ENCODE data around the gene COL19A1.

The COL19A1 gene

DNA sequence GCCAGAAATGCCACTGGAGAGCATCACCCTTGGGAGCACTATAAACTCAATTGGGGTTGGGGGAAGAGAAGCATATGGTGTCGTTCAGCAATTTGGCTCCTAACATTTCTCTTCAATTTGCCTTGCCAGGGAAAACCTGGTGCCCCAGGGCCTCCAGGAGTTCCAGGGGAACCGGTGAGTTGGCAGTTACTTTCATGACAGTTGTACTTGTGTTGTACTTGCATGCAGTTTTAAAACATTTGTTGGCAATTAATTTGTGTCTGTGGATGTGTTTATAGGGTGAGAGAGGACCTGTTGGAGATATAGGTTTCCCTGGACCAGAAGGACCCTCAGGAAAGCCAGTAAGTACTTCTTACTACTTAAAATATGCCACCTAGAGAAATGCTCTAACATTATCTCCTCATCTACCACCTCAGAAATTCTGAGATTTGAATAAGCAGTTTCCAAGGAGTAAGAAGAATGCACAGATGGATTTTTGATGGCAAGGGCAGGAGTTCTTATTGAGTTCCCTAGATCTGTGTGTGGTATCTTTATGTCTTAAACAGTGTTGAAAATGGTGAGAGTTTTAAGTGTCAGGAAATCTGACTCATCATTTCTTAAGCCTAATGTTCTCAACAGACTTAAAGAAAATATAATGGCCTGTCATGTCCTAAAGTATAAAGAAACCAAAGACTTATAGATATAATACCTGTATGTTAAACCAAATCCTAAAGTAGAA lies 314.0 kb downstream of the COL19A1 start:
- peak; percentile 69 for DNase-seq

DNA sequence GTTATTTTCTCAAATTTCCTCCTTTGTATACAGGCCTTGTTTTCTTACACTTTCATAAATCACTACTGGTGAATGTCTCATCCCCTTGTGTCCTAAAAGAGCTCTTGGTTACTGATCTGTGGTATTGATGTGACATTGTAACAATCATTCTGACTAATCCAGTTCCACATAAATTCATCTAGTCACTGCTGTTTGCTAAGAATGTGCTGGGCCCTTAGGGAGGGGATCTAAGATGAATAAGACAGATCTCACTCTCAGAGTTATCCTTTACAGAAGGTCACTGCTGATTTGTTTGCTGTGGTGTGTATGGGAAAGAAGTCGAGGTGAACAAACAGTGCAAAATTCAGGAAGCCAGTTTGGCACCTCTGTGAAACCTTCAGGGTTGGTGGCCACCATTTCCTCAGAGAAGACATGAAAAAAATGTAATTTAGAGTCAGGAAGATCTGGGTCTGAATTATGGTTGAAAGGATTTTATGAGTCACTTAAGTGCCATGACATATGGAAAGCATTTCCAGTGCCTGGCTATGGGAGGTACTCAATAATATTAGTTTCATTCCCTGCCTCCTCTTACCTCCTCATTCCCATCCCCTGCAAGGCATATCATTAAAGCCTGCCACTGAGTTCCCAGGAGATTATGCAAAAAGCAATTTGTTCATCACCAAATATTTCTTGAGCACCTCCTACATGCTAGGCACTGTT lies 314.7 kb downstream of the COL19A1 start:
- DNase-seq, result peak; percentile 76

- peak; percentile 24 for DNase-seq
Measured at GRCh38 chr6:70183538-70183937, 317.2 kb downstream of the COL19A1 start.

DNA sequence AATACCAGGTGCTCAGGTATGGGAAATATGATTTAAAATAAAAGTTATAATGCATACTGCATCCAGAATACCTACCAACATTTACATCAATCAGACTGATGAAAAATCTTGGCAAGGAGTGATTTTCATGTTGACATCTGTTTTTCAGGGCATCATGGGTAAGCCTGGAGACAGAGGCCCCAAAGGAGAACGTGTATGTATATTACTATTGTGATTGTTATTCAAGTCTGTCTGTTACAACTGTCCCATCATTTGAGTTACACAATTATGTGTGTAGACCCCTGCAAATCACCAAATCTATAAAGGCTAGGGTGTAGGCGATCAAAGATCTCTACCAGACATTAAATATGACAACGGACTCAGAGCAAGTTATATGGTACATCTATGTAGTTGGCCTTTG lies 318.4 kb downstream of the COL19A1 start:
- no peak for DNase-seq

DNA sequence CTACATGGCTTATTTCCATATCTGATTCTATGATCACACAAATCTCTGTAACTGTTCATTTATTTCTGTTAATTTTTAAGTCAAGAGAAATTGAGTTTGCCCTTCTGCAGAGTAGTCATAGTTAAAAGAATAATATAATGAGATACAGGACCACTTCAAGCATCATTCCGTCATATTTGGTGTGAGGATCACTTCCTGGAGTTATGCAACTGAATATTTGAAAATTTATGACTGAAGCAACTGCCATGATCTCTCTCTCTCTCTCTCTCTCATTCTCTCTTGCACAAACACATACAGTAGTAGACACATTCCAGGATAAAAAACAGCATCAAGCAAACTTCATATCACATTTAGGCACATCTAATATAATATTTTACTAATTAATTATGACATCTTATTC lies 320.1 kb downstream of the COL19A1 start:
- DNase-seq, result peak; percentile 40

GRCh38 chr6:70188202-70188601 lies 321.8 kb downstream of the COL19A1 start:
- no peak for DNase-seq

GRCh38 chr6:70194421-70194820 lies 328.1 kb downstream of the COL19A1 start:
- no peak for DNase-seq

DNA sequence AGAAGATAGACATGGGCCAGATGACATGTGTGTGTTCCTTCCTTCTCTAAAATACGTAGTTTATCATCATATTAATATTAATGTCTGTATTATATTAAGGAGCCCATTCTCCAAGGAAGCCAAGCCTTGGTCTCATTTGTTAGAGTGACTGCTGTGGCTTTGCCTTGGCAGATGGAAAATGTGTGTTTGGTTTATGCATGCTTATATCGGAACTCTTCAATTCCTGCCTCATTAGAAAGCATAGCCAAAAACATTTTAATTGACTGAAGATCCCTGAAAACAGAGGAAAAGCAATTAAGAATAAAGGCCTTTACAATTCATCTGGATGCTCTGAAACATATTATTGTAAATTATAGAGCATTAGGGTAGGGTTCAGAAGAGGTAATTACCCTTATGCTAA lies 330.2 kb downstream of the COL19A1 start:
- DNase-seq, result no peak

GRCh38 chr6:70198785-70199184 lies 332.4 kb downstream of the COL19A1 start:
- DNase-seq, result no peak

DNA sequence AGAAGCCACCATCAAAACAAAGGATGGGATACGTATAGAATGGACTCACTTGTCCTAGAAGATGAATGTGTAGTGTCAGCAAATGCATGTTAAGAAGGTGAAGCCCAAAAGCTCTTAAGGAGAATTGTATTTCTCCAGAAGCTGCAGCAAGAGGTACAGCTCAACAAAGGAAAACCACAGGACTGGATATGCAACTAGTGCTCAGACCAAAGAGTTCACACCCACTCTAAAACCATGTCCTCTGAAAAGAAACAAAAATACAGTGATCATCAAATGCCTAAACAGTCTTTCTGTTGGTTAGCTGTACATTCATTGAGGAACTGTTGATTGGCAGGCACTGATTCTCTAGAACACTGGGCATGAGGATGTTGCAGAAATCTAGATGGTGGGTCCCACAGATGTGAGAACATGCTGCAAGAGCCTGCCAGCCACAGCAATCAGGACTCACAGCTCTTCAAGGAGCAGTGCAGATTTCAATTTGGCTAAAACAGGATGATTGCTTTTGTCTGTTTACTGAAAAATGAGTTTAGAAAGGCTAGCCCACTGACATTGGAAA lies 342.0 kb downstream of the COL19A1 start:
- DNase-seq, result no peak

- DNase-seq, result no peak
Measured at GRCh38 chr6:70210462-70210861, 344.1 kb downstream of the COL19A1 start.

DNA sequence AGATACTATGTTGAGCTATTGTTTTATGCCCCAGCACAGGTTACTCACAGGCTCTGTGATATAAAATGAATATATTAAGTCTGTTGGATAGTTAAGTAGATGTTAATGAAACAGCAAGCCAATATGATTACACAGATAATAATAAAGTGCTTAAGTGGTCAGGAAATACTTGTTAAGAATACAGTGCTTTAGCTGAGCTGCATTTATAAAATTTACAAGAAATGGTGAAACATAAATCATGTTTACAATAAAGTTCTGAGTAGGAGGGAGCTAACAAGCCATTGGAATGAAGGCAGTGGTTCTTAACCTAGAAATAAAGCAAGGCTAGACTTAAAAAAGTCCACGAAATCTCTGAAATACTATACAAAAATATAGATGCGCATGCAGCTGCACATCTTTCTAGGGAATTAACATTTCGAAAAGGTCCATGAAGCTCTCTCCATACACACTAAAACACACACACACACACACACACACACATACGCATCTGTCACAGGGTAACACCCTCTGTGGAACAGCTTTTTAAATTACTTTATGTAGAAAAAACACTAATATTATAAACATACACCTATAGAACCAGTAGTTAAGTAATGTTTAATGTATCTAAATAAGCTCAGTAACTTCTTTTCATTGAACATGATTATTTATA lies 349.2 kb downstream of the COL19A1 start:
- DNase-seq, result no peak

GRCh38 chr6:70216767-70217166 lies 350.4 kb downstream of the COL19A1 start:
- no peak for DNase-seq

DNA sequence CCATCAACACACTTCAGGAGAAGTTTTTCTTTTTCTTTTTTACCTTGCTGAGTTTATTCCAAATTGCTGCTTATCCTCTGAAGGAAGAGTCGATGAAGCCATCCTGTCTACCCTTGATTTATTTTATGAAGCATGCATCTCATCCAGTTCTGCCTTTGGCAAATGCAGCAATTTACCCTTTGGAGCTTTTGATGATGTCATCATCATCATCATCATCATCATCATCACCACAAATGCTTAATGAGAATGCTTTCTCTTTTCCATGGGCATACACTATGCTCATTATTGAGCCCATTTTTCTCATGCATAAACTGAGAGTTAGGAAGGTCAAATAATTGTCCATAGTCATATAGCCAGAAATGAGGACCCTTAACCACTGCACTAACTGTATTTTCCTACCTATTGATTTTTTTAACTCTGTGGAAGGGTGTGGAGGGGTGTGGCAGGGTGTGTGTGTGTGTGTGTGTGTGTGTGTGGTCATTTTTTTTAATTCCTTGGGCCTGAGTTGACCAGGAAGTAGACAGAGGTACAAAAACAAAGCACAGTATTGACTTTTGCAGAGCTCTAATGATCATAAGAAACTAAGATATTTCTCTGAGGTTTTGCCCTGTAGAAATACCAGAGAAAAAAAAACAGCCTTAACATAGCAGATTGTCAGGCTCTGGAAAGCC lies 353.7 kb downstream of the COL19A1 start:
- no peak for DNase-seq

- DNase-seq, result peak; percentile 20
Measured at GRCh38 chr6:70221025-70221714, 354.8 kb downstream of the COL19A1 start.

DNA sequence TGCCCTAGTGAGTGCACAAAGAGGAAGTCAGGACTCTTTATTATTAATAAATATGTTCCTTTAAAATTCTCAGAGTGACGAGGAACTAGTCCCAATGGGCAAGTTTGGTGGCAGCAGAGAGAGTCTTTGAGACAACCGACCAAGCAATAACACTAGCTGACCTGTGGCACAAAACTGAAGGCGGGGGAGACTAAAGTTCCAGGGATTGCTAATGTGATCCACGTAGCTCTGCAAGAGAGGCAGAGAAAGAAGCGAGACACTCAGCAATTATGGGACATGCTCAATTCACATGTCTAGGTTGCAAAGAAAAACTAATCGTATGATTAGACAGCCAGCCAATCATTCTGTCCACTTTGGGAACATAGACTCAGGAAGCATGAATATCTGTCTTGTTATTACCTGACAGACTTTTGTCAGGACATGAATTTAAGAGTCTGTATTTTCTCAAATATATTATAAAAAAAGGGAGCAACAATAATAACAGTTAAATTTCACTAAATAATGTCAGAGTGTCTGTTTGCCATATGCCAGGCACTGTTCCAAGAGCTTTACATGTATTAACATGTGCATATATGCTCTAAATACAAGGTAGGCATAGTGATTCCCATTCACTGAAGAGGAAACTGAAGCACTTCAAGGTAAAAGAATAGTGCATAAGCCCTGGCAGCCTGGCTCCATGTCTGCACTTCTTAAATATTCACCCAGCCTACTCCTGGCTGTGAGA lies 355.5 kb downstream of the COL19A1 start:
- no peak for DNase-seq

GRCh38 chr6:70222439-70222749 lies 356.0 kb downstream of the COL19A1 start:
- DNase-seq, result no peak

DNA sequence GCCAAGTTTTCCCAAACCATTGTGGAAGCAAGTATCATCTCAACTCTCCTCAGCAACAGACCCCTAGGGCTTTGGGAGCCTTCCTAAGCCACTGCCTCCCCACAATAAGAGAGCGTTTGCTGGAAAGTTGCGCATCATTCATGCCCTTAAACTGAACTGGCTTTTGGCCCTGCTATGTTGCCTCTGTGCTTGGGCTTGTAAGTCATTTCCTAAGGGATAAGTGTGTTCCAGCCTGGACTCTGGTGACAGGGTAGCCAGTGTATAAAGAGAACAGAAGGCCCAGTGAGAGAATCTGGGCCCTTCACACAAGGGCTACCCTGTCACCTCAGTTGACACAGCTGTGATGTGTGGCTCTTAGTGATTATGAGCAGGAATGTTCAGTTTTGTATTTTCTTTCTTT lies 358.7 kb downstream of the COL19A1 start:
- no peak for DNase-seq

GRCh38 chr6:70231311-70231710 lies 365.0 kb downstream of the COL19A1 start:
- no peak for DNase-seq

- DNase-seq, result no peak
Measured at GRCh38 chr6:70234561-70235236, 368.3 kb downstream of the COL19A1 start.

DNA sequence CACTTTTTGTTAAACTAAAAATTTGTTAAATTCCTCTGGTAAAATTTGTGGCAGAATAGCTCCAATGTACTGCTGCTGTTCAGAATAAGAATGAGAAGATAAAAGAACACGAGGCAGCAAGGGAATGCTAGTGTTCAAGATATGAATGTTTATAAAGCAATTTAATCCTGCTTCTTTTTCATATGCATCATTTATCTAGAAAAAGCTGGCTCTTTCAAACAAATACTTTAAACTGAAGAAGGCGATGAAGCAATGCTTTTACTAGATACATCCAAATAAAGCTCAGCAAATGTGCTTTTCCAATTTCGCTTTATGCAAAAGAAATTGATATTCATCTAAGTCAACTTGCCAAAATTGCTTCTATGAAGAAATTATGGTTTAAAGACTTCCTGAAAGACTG lies 370.0 kb downstream of the COL19A1 start:
- no peak for DNase-seq

GRCh38 chr6:70241031-70241430 lies 374.7 kb downstream of the COL19A1 start:
- no peak for DNase-seq

Data from fibroblast of upper back skin (primary cell).